Measurements from ENCODE around the gene RAPGEF6. TPM values are rescaled to one million over a fixed set of nuclear protein-coding genes. Genes with fewer than 3 reads are reported as not detected.
"Not testable (repeated sequence)": the region's sequence is repeated elsewhere in the genome, so short reads cannot be mapped to it uniquely, and the experiment has no call there.

The RAPGEF6 gene
- polyA plus RNA-seq, 1 donor from 2014 or later = 121 TPM

DNA sequence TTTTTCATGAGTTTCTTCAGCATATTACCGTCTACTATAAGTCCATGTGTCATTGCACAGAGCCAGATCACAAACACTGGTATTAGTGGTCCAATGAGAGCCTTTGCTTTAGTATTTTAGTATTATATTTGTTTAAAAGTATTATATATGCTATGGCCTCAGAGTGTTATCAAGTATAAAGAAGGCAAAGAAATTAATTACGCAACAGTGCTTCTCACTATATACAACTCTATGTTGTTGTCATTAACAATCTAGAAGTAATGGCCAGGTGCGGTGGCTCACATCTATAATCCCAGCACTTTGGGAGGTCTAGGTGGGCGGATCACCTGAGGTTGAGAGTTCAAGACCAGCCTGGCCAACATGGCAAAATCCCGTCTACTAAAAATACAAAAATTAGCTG lies 47.1 kb upstream of the RAPGEF6 start:
- Histone ChIP-seq H3K27me3 (ENCODE audit: insufficient read depth, low read depth, low read length) (no peaks in the 10 kb centered on the region), H3K27ac (ENCODE audit: low read length) (no peak overlapping the region), H3F3A (ENCODE audit: insufficient read depth, low read length, poor library complexity, severe bottlenecking) (no peaks in the 10 kb centered on the region), H3K9me2 (ENCODE audit: insufficient read depth, low read length) (no peaks in the 10 kb centered on the region), H2AFZ (ENCODE audit: low read depth, low read length) (no peak overlapping the region), H3K4me3 (ENCODE audit: low read length) (no peak overlapping the region), H3K4me2 (ENCODE audit: low read length) (no peak overlapping the region), H3K36me3 (ENCODE audit: insufficient read depth, low read length) (peaks cover 6% of the 10 kb centered on the region), H4K20me1 (ENCODE audit: insufficient read depth) (no peaks in the 10 kb centered on the region), H3K9ac (ENCODE audit: low read length) (no peak overlapping the region), H3K9me3 (ENCODE audit: low read length) (no peaks in the 10 kb centered on the region), H3K79me2 (replicated peaks; ENCODE audit: insufficient read depth, low read length) (no peaks in the 10 kb centered on the region)
- no peak for TF ChIP-seq POLR2AphosphoS5 (IDR thresholded peaks at IDR 0.05)
- no peak for TF ChIP-seq TAF1 (IDR thresholded peaks at IDR 0.05; ENCODE audit: low read depth)
- no peak for TF ChIP-seq EZH2 (IDR thresholded peaks at IDR 0.05; ENCODE audit: borderline replicate concordance, insufficient read depth, low read length, poor library complexity, severe bottlenecking)
- no peak for TF ChIP-seq MXI1 (conservative IDR thresholded peaks at IDR 0.05; ENCODE audit: poor library complexity, severe bottlenecking)
- no peak for TF ChIP-seq EP300 (conservative IDR thresholded peaks at IDR 0.05; ENCODE audit: poor library complexity, severe bottlenecking)
- TF ChIP-seq RAD21 (conservative IDR thresholded peaks at IDR 0.05) = no peak
- no peak for TF ChIP-seq SMC3 (conservative IDR thresholded peaks at IDR 0.05; ENCODE audit: poor library complexity)
- TF ChIP-seq, protein P1, sequence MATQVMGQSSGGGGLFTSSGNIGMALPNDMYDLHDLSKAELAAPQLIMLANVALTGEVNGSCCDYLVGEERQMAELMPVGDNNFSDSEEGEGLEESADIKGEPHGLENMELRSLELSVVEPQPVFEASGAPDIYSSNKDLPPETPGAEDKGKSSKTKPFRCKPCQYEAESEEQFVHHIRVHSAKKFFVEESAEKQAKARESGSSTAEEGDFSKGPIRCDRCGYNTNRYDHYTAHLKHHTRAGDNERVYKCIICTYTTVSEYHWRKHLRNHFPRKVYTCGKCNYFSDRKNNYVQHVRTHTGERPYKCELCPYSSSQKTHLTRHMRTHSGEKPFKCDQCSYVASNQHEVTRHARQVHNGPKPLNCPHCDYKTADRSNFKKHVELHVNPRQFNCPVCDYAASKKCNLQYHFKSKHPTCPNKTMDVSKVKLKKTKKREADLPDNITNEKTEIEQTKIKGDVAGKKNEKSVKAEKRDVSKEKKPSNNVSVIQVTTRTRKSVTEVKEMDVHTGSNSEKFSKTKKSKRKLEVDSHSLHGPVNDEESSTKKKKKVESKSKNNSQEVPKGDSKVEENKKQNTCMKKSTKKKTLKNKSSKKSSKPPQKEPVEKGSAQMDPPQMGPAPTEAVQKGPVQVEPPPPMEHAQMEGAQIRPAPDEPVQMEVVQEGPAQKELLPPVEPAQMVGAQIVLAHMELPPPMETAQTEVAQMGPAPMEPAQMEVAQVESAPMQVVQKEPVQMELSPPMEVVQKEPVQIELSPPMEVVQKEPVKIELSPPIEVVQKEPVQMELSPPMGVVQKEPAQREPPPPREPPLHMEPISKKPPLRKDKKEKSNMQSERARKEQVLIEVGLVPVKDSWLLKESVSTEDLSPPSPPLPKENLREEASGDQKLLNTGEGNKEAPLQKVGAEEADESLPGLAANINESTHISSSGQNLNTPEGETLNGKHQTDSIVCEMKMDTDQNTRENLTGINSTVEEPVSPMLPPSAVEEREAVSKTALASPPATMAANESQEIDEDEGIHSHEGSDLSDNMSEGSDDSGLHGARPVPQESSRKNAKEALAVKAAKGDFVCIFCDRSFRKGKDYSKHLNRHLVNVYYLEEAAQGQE (IDR thresholded peaks at IDR 0.05; ENCODE audit: borderline replicate concordance) = no peak
- no peak for TF ChIP-seq CTCF (IDR thresholded peaks at IDR 0.05; ENCODE audit: poor library complexity, severe bottlenecking)

GRCh38 chr5:131679911-131680310 lies 44.9 kb upstream of the RAPGEF6 start:
- H3K9ac ChIP-seq (ENCODE audit: low read length) = no peak overlapping the region
- H3K9me2 ChIP-seq (ENCODE audit: insufficient read depth, low read length) = no peaks in the 10 kb centered on the region
- no peak overlapping the region for H2AFZ ChIP-seq (ENCODE audit: low read depth, low read length)
- H3K27ac ChIP-seq (ENCODE audit: low read length) = no peak overlapping the region
- H3K27me3 ChIP-seq (ENCODE audit: insufficient read depth, low read depth, low read length) = no peaks in the 10 kb centered on the region
- H3F3A ChIP-seq (ENCODE audit: insufficient read depth, low read length, poor library complexity, severe bottlenecking) = no peaks in the 10 kb centered on the region
- TF ChIP-seq EP300 (conservative IDR thresholded peaks at IDR 0.05; ENCODE audit: poor library complexity, severe bottlenecking) (no peak), TAF1 (IDR thresholded peaks at IDR 0.05; ENCODE audit: low read depth) (no peak), EZH2 (IDR thresholded peaks at IDR 0.05; ENCODE audit: borderline replicate concordance, insufficient read depth, low read length, poor library complexity, severe bottlenecking) (no peak), MXI1 (conservative IDR thresholded peaks at IDR 0.05; ENCODE audit: poor library complexity, severe bottlenecking) (no peak)
- peaks cover 6% of the 10 kb centered on the region for H3K36me3 ChIP-seq (ENCODE audit: insufficient read depth, low read length)
- no peak overlapping the region for H3K4me2 ChIP-seq (ENCODE audit: low read length)
- H3K4me3 ChIP-seq (ENCODE audit: low read length) = no peak overlapping the region
- no peaks in the 10 kb centered on the region for H4K20me1 ChIP-seq (ENCODE audit: insufficient read depth)
- H3K79me2 ChIP-seq (replicated peaks; ENCODE audit: insufficient read depth, low read length) = no peaks in the 10 kb centered on the region
- H3K9me3 ChIP-seq (ENCODE audit: low read length) = no peaks in the 10 kb centered on the region

GRCh38 chr5:131678273-131678672 lies 43.2 kb upstream of the RAPGEF6 start:
- not testable (repeated sequence) for H3K27ac ChIP-seq (ENCODE audit: low read length); H3K9me2 ChIP-seq (ENCODE audit: insufficient read depth, low read length); H3K36me3 ChIP-seq (ENCODE audit: insufficient read depth, low read length); H2AFZ ChIP-seq (ENCODE audit: low read depth, low read length); H4K20me1 ChIP-seq (ENCODE audit: insufficient read depth); H3K79me2 ChIP-seq (replicated peaks; ENCODE audit: insufficient read depth, low read length); H3K9me3 ChIP-seq (ENCODE audit: low read length); H3K4me2 ChIP-seq (ENCODE audit: low read length); H3K27me3 ChIP-seq (ENCODE audit: insufficient read depth, low read depth, low read length); H3F3A ChIP-seq (ENCODE audit: insufficient read depth, low read length, poor library complexity, severe bottlenecking); H3K4me3 ChIP-seq (ENCODE audit: low read length); H3K9ac ChIP-seq (ENCODE audit: low read length)

Data from neural cell (in vitro differentiated cells).